HuH-7 (cell line): ENCODE measurements around the gene PSMB11.
"Not testable (repeated sequence)": the region's sequence is repeated elsewhere in the genome, so short reads cannot be mapped to it uniquely, and the experiment has no call there.

ENCODE experiments used
- DNase-seq: peaks from one replicate; pipeline ENCODE4 v3.0.0; 2011; ENCODE audit warnings: low spot score

Gene PSMB11, protein sequence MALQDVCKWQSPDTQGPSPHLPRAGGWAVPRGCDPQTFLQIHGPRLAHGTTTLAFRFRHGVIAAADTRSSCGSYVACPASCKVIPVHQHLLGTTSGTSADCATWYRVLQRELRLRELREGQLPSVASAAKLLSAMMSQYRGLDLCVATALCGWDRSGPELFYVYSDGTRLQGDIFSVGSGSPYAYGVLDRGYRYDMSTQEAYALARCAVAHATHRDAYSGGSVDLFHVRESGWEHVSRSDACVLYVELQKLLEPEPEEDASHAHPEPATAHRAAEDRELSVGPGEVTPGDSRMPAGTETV

DNA sequence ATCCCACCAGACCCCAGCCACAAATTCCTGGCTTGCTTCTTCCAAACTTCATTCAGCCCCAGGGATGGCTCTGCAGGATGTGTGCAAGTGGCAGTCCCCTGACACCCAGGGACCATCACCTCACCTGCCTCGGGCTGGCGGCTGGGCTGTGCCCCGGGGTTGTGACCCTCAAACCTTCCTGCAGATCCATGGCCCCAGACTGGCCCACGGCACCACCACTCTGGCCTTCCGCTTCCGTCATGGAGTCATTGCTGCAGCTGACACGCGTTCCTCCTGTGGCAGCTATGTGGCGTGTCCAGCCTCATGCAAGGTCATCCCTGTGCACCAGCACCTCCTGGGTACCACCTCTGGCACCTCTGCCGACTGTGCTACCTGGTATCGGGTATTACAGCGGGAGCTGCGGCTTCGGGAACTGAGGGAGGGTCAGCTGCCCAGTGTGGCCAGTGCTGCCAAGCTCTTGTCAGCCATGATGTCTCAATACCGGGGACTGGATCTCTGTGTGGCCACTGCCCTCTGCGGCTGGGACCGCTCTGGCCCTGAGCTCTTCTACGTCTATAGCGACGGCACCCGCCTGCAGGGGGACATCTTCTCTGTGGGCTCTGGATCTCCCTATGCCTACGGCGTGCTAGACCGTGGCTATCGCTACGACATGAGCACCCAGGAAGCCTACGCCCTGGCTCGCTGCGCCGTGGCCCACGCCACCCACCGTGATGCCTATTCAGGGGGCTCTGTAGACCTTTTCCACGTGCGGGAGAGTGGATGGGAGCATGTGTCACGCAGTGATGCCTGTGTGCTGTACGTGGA is at the start of gene PSMB11:
Gene PSMB11, plus strand, starts transcription at position 51 of the 804 bp plus-strand sequence. Its CDS starts 14 bp downstream, at position 65.
- DNase-seq = no peak

- no peak for DNase-seq
Measured at GRCh38 chr14:22993517-22993916, 48.5 kb upstream of the PSMB11 start.

DNA sequence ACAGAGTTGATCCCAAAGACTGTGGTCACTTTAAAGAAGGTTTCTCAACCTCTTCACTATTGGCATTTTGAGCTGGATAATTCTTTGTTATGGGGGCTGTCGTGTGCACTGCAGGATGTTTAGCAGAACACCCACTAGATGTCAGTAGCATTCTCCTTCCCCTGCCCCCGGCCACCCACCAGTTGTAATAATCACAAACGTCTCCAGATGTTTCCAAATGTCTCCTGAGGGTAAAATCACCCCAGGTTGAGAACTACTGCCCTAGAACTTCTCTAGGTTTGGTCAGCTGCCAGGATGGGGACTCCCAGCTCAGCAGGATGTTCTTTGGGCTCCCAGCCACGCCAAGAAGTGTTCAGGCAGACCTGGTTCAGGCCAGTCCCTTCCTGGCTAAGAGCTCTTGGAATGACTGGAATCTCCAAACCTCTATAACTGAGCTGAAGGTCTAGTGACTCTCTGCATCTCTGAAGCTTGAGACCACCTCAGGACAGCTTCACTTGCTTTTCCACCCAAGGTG is 47.2 kb upstream of the PSMB11 start:
- DNase-seq = peak; percentile 58

GRCh38 chr14:22995889-22996625 is 46.0 kb upstream of the PSMB11 start:
- DNase-seq = no peak

DNA sequence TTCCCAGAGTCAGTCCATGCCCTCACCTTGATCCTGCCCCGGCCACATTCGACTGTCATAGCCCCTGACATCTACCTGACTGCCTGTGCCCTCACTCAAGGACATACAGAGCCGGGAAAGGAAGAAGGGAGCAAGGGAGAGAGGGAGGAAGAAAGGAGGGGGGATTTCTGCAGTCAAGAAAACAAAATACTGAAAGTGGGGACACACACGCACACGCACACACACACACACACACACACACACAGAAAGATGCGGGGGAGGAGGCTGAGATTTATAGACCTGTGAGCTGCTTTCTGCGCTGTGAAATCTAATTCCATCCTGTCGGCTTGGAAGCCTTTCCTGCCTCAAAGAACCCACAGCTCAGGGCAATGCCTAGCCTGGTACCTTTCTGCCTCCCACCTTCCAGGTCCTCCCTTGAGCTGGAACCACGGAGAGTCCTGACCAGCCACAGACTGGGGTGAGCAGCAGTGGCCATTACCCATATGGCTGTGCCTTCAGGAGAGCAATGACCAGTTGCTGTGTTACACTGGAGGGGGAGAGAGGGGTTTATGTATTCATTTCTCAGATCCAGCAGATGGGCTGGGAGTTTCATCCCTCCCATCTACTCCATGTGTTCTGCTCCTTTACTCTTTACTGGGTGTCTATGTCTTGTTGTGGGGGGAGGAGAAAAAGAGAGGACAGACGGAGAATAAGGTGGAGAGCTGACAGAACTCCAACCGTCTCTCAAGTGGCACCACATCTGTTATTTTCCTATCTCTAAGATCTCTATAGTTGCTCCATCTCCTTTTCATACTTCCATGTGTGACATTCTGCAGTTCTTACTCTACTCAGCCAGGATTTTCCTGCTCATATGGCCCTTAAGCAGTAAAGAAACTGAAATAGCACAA is 45.0 kb upstream of the PSMB11 start:
- no peak for DNase-seq

- no peak for DNase-seq
Measured at GRCh38 chr14:22997676-22998323, 44.2 kb upstream of the PSMB11 start.

GRCh38 chr14:22998329-22999012 is 43.5 kb upstream of the PSMB11 start:
- DNase-seq = no peak

DNA sequence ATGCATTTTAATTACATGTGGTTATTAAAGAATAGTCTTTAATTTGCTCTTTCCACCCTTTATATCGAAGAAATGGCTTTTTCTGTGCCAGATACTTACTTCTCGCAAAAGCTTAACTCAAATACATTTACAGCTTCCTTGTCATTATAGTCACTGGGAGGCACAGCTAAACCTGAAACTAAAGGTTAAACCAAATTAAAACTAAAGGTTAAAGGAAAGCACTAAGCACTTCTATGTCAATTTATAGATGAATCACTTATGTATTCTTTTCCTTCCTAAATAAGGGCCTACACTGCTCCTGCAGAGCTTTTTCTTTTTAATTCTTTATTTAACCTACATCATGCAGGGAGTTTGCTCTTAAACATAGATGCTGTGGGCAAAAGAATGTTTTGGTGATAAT is 41.2 kb upstream of the PSMB11 start:
- DNase-seq = no peak

DNA sequence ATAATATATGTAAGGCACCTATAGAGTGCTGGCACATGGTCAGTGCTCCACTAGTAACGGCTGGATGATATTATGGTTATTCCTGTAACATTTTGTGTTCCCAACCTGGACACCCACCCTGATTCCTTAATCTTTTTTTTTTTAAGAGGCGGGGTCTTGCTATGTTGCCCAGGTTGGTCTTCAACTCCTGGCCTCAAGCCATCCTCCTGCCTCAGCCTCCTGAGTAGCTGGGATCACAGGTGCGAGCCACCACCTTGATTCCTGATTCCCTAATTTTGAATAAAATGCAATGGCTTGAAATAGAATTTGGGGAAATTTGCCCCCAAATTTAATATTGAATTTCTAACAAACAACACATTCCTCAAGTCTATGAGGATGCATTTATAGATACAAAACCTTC is 39.4 kb upstream of the PSMB11 start:
- DNase-seq = no peak

DNA sequence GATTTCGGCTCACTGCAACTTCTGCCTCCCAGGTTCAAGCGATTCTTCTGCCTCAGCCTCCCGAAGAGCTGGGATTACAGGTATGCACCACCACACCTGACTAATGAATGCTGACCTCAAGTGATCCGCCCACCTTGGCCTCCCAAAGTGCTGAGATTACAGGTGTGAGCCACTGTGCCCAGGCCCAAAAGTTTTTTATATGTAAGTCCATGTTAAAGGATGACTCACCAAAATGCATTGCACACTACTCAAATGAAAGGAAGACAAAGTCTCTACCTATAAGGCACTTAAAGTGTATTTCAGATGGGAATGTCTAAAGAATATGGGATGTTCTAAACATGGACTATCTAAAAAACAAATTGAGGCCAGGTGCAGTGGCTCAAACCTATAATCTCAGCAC is 37.7 kb upstream of the PSMB11 start:
- not testable (repeated sequence) for DNase-seq

DNA sequence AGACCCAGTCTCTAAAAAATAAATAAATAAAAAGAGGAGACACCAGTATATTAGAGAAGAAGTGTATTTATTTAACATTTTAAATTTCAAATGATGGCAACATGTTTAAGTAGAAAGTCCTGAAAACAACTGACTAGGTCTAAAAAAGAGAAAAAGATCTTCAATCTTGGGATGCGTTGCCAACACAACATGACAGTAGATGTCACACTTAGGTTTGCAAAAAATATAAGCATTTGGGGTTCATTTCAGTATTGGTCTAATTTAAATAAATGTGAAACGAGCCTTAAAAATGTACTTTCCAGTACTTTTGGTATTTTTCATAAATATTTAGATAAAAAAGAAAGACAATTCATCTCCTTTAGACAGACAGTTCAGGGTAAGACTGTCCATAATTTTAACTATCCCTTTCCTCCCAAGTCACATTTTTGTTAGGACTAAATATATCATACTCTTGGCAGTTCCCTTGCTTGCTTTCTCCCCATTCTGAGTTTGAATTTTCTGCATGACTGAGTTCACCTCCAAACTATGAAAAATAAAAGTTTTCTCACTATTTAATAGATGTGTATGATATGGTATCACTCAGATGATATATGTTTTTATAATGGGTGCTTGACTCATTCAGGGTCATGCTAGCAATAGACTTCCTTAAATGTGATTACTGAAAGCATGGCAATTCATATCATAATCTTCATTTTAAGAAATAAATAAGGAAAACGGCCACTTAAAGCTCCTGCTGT is 36.4 kb upstream of the PSMB11 start:
- no peak for DNase-seq

DNA sequence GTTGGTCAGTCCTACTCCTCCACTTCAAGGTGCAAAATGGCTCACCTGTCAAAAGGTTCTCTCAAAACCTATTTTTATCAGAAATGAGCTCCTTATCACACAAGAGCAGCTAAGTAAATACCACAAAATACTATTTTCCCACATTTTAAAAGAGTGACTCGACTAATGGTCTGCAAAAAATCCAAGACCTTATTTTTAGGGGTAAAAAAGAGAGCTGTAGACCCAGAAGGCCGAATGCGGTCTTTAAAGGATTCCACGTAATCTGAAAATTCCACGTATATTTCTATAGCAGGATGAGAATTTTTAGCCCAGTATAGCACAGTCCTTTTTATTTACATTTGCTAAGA is 35.9 kb upstream of the PSMB11 start:
- no peak for DNase-seq

GRCh38 chr14:23006544-23007419 is 35.2 kb upstream of the PSMB11 start:
- peak; percentile 99 for DNase-seq

DNA sequence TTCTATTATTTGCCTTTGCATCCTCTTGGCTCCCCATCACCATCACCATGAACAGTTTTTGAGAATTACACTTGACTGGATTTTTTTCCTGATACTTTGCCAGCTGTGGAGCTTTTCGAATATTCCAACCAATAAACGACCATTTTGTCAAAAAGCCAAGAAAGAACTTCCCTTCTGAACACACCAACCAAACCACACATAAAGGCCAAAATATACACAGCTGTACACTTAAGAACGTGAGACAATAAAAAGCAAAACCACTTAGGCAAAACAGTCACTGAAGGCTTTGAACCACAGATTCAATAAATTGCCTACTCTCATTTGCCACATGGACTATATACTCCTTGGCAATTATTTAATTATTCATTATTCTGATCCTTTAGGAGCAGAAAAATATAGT is 33.2 kb upstream of the PSMB11 start:
- DNase-seq = no peak

GRCh38 chr14:23009483-23009938 is 32.5 kb upstream of the PSMB11 start:
- DNase-seq = no peak

DNA sequence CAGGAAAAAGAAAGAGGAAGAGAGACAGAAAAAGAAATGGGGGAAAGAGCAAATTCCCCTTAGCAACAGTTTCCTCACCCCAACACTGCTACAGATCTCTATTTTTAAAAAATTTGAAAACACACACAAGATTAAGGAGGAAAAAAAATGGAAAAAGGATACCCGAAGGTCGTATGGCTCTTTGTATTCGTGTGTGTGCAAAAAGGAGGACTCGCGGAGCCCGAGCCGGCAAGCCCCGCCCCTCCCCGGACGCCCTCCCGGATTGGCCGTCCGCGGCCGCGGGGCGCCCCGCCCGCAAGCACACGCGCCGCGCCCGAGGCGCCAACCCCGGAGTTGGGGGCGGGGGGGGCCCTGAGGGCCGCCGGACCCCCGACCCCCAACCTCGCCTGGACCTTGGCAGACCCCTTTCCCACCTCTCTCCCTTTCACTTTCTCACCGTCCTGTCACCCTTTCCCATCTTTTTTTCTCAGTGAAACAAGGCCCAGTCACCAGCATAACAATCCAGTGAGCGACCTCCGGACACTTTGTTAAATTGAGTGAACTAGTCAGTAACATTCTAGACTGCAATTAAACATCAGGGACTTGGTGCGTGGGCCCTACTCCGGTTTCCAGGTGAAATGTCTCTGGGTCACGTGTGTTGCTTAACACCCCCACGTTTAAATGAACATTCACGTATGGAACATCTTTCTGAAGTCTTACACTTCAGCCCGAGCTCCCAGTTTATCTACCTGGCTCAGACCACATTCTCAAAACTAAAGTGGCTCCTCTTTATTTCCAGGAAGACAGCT is 31.9 kb upstream of the PSMB11 start, which contains the start of gene C14orf93:
Gene C14orf93, minus strand, starts transcription at position 205 of the 788 bp plus-strand sequence. CDS start 11,120 bp downstream, outside the sequence.
- DNase-seq = peak; percentile 80

DNA sequence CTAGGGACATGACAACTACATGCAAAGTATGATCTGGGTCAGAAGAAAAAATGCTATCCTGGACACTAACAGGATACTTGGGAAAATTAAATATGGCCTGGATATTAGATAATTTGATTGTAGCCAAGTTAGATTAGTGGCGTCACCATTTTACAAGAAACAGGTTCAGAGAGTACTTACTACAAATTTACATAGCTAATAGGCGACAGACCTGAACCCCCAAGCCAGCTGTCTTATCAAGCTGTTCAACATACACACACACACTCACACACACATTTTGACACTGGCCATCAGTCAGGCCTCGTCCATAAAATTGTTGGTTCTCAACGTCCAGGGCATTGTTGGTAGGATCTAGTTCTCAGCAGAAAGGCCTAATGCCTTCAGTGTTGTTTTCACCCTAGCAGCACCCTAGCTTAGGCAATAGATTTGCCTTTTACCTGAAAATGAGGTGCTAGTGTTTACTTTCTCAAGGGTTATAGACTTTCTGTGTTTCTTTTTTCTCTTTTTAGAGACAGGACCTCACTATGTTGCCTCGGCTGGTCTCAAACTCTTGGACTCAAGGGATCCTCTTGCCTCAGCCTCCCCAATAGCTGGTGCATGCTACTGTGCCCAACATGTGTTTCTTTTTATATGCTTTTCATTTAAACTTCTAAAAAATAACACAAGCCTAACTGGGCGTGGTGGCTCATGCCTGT is 28.8 kb upstream of the PSMB11 start:
- no peak for DNase-seq
